ENCODE results near the gene HEXB.

DNA sequence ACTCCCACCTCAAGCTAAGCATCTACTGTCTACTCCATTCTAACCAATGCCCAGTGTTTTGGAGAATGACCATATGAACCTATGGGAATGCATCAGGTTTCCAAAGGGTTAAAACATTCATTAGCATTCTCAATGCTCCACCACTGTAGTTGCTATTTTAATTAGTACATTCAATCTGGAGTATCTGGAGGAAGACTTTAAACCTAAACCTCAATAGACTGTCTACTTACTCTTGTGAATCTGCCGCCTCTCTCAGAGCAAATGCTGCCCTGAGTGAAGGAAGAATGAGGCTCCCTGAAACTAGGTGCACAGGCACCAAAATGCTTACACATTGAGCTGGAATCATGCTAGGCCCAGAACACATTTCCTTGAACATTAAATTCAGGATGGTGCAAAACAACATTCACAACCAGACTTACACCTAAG, 46.5 kb upstream of the HEXB start:
- TF ChIP-seq, protein P1, sequence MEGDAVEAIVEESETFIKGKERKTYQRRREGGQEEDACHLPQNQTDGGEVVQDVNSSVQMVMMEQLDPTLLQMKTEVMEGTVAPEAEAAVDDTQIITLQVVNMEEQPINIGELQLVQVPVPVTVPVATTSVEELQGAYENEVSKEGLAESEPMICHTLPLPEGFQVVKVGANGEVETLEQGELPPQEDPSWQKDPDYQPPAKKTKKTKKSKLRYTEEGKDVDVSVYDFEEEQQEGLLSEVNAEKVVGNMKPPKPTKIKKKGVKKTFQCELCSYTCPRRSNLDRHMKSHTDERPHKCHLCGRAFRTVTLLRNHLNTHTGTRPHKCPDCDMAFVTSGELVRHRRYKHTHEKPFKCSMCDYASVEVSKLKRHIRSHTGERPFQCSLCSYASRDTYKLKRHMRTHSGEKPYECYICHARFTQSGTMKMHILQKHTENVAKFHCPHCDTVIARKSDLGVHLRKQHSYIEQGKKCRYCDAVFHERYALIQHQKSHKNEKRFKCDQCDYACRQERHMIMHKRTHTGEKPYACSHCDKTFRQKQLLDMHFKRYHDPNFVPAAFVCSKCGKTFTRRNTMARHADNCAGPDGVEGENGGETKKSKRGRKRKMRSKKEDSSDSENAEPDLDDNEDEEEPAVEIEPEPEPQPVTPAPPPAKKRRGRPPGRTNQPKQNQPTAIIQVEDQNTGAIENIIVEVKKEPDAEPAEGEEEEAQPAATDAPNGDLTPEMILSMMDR (IDR thresholded peaks at IDR 0.05), result no peak
- TF ChIP-seq POLR2A (IDR thresholded peaks at IDR 0.05), result no peak
